HepG2 (cell line): ENCODE data around the gene CRYAB. TPM values are rescaled to one million over a fixed set of nuclear protein-coding genes. Genes with fewer than 3 reads are reported as not detected.
A peak's percentile ranks its signal among the peaks of the same experiment; 100 is the strongest.

ENCODE experiments used
- CCAR2 ChIP-seq: fragments of 200-400 bp; formaldehyde crosslinking; optimal IDR thresholded peaks from 2 replicates; pipeline ENCODE3; 2018; ENCODE audit warnings: low read depth, mild to moderate bottlenecking, low read length, moderate library complexity
- CENPX ChIP-seq: sonication (generic); formaldehyde crosslinking; IDR thresholded peaks from 2 replicates; pipeline ENCODE4 v1.9.0; 2021; ENCODE audit warnings: mild to moderate bottlenecking, missing genetic modification reagents, moderate library complexity
- DDIT3 ChIP-seq: sonication (generic); formaldehyde crosslinking; IDR thresholded peaks from 2 replicates; pipeline ENCODE4 v1.4.0; 2020; ENCODE audit warnings: mild to moderate bottlenecking, missing genetic modification reagents
- E2F1 ChIP-seq: sonication (generic); formaldehyde crosslinking; IDR thresholded peaks from 2 replicates; pipeline ENCODE4 v1.5.0; 2020; ENCODE audit warnings: missing genetic modification reagents
- FOXO1 ChIP-seq: sonication (generic); formaldehyde crosslinking; IDR thresholded peaks from 2 replicates; pipeline ENCODE4 v1.4.0; 2020; ENCODE audit warnings: missing genetic modification reagents
- HHEX ChIP-seq: IDR thresholded peaks from 2 replicates; pipeline ENCODE4 v1.6.1; 2016; ENCODE audit warnings: control low read depth
- MAFF ChIP-seq: IDR thresholded peaks from 2 replicates; pipeline ENCODE4 v1.6.1; 2011; ENCODE audit warnings: low read depth, low read length, improper control_type of control experiment
- MLLT10 ChIP-seq: sonication (generic); formaldehyde crosslinking; IDR thresholded peaks from 2 replicates; pipeline ENCODE4 v1.4.0; 2020; ENCODE audit warnings: missing genetic modification reagents
- NAIF1 ChIP-seq: sonication (generic); formaldehyde crosslinking; IDR thresholded peaks from 2 replicates; pipeline ENCODE4 v1.5.0; 2020; ENCODE audit warnings: mild to moderate bottlenecking, missing genetic modification reagents, borderline replicate concordance
- NR0B2 ChIP-seq: sonication (generic); formaldehyde crosslinking; IDR thresholded peaks from 2 replicates; pipeline ENCODE4 v1.4.0; 2020; ENCODE audit warnings: mild to moderate bottlenecking, missing genetic modification reagents
- PHF8 ChIP-seq: sonication (generic); formaldehyde crosslinking; IDR thresholded peaks from 2 replicates; pipeline ENCODE4 v1.5.0; 2020; ENCODE audit warnings: missing genetic modification reagents
- RAD51 ChIP-seq: fragments of 450-650 bp; IDR thresholded peaks from 2 replicates; pipeline ENCODE4 v1.6.1; 2016; ENCODE audit warnings: borderline replicate concordance
- RXRA ChIP-seq: sonication (generic); formaldehyde crosslinking; IDR thresholded peaks from 2 replicates; pipeline ENCODE4 v1.5.1; 2020; ENCODE audit warnings: missing genetic modification reagents
- TRIM24 ChIP-seq: sonication (generic); formaldehyde crosslinking; IDR thresholded peaks from 2 replicates; pipeline ENCODE4 v1.8.0; 2022; ENCODE audit warnings: mild to moderate bottlenecking, missing genetic modification reagents
- ZFP37 ChIP-seq: sonication (generic); formaldehyde crosslinking; IDR thresholded peaks from 2 replicates; pipeline ENCODE4 v1.4.0; 2020; ENCODE audit warnings: missing genetic modification reagents, borderline replicate concordance
- ZNF225 ChIP-seq: sonication (generic); formaldehyde crosslinking; IDR thresholded peaks from 2 replicates; pipeline ENCODE4 v1.4.0; 2020; ENCODE audit warnings: mild to moderate bottlenecking, missing genetic modification reagents
- ZNF451 ChIP-seq: sonication (generic); formaldehyde crosslinking; IDR thresholded peaks from 2 replicates; pipeline ENCODE4 v1.5.0; 2020; ENCODE audit warnings: mild to moderate bottlenecking, missing genetic modification reagents
- ZNF660 ChIP-seq: sonication (generic); formaldehyde crosslinking; IDR thresholded peaks from 2 replicates; pipeline ENCODE4 v1.5.1; 2020; ENCODE audit warnings: mild to moderate bottlenecking, low read depth, missing genetic modification reagents, borderline replicate concordance
- ZNF75D ChIP-seq: sonication (generic); formaldehyde crosslinking; IDR thresholded peaks from 2 replicates; pipeline ENCODE4 v1.8.1; 2023; ENCODE audit warnings: missing genetic modification reagents, mild to moderate bottlenecking, borderline replicate concordance
- ZNF883 ChIP-seq: sonication (generic); formaldehyde crosslinking; IDR thresholded peaks from 2 replicates; pipeline ENCODE4 v1.5.1; 2020; ENCODE audit warnings: mild to moderate bottlenecking, missing genetic modification reagents; ENCODE audit errors: not compliant biosample characterization
- polyA plus RNA-seq, 8 experiments: library from polyadenylated mRNA; depleted of rRNA in 3 of 8; stranded (reverse) in 7 of 8; unstranded in 1 of 8; fragments of >200 nt; fragmentation: Illumina TruSeq in 4 of 8; extraction: Trizol in 4 of 8; gene quantifications; 2 replicates each; pipeline versions ENCODE4 v1.2.1 to v1.2.3, GENCODE V29; 2011 to 2016; ENCODE audit warnings: low read depth in 4 of 8, missing spikeins in 1 of 8, mixed read lengths in 1 of 8; ENCODE audit not compliant: insufficient read depth in 1 of 8
- total RNA-seq, 5 experiments: library from RNA; depleted of rRNA; stranded (reverse); fragments of >200 nt; fragmentation: Illumina TruSeq; extraction: Trizol; gene quantifications; 2 replicates each; pipeline ENCODE4 v1.2.3, GENCODE V29; 2016; ENCODE audit warnings: low read depth in 1 of 5
- TF ChIP-seq, protein P1 (sequence below): IDR thresholded peaks from 2 replicates; pipeline ENCODE4 v1.6.1; 2016; ENCODE audit warnings: low read depth, missing genetic modification reagents, missing compliant biosample characterization

Gene CRYAB
- total and polyA plus RNA-seq, 2 of the 13 experiments (the other 11 are each of a cell fraction or from before 2014, with no cell fraction given) = 0.55 to 1.1 TPM

- 0 out of 2 replicates have a peak, but pooled peaks have one; percentile 53 for TF ChIP-seq E2F1 (CRISPR knock-in tag)
- no peak for TF ChIP-seq HHEX (CRISPR knock-in tag)
- no peak for TF ChIP-seq ZNF660 (CRISPR knock-in tag)
- no peak for TF ChIP-seq CCAR2
- TF ChIP-seq MLLT10 = no peak
- no peak for TF ChIP-seq ZNF75D (CRISPR knock-in tag)
- TF ChIP-seq, protein P1, sequence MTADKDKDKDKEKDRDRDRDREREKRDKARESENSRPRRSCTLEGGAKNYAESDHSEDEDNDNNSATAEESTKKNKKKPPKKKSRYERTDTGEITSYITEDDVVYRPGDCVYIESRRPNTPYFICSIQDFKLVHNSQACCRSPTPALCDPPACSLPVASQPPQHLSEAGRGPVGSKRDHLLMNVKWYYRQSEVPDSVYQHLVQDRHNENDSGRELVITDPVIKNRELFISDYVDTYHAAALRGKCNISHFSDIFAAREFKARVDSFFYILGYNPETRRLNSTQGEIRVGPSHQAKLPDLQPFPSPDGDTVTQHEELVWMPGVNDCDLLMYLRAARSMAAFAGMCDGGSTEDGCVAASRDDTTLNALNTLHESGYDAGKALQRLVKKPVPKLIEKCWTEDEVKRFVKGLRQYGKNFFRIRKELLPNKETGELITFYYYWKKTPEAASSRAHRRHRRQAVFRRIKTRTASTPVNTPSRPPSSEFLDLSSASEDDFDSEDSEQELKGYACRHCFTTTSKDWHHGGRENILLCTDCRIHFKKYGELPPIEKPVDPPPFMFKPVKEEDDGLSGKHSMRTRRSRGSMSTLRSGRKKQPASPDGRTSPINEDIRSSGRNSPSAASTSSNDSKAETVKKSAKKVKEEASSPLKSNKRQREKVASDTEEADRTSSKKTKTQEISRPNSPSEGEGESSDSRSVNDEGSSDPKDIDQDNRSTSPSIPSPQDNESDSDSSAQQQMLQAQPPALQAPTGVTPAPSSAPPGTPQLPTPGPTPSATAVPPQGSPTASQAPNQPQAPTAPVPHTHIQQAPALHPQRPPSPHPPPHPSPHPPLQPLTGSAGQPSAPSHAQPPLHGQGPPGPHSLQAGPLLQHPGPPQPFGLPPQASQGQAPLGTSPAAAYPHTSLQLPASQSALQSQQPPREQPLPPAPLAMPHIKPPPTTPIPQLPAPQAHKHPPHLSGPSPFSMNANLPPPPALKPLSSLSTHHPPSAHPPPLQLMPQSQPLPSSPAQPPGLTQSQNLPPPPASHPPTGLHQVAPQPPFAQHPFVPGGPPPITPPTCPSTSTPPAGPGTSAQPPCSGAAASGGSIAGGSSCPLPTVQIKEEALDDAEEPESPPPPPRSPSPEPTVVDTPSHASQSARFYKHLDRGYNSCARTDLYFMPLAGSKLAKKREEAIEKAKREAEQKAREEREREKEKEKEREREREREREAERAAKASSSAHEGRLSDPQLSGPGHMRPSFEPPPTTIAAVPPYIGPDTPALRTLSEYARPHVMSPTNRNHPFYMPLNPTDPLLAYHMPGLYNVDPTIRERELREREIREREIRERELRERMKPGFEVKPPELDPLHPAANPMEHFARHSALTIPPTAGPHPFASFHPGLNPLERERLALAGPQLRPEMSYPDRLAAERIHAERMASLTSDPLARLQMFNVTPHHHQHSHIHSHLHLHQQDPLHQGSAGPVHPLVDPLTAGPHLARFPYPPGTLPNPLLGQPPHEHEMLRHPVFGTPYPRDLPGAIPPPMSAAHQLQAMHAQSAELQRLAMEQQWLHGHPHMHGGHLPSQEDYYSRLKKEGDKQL = no peak
- no peak for TF ChIP-seq DDIT3 (CRISPR knock-in tag)
- no peak for TF ChIP-seq FOXO1
- no peak for TF ChIP-seq NAIF1 (CRISPR knock-in tag)
- TF ChIP-seq ZNF225 = peak; percentile 78; the same call in 1 of the 2 replicates
- no peak for TF ChIP-seq RXRA (CRISPR knock-in tag)
- peak; percentile 81; the same call in 1 of the 2 replicates for TF ChIP-seq NR0B2 (CRISPR knock-in tag)
- TF ChIP-seq CENPX (CRISPR knock-in tag) = no peak
- peak; percentile 61 for TF ChIP-seq ZNF883 (CRISPR knock-in tag)
- no peak for TF ChIP-seq RAD51
- TF ChIP-seq MAFF = no peak
- no peak for TF ChIP-seq TRIM24 (CRISPR knock-in tag)
- peak; percentile 91 for TF ChIP-seq PHF8 (CRISPR knock-in tag)
- peak; percentile 71 for TF ChIP-seq ZNF451 (CRISPR knock-in tag)
- no peak for TF ChIP-seq ZFP37 (CRISPR knock-in tag)
Measured at GRCh38 chr11:111870886-111871692, 40.5 kb downstream of the CRYAB start, which contains the start of gene ALG9 (continued).
